Stimulated activated effector memory CD8-positive, alpha-beta T cell treated with anti-CD3 and anti-CD28 coated beads, Interleukin-12 subunit alpha, Interleukin-12 subunit beta, amount 100 ng/mL, for 72 hours (primary cell): Measurements from ENCODE around the gene HOXC10.
A peak's percentile ranks its signal among the peaks of the same experiment; 100 is the strongest.

ENCODE experiments used
- ATAC-seq: fragments of 150-1000 bp; cut with Tn5 transposase; 2 replicates; pipeline ENCODE4 v1.10.0; 2021
- DNase-seq, 2 donors: peaks; one replicate each; pipeline ENCODE4 v3.0.0; 2021 to 2022; ENCODE audit warnings: low spot score in 2 of 2
- H3K27ac Mint-ChIP-seq: one replicate; pipeline ENCODE4 v1.8.0; 2022; ENCODE audit warnings: mild to moderate bottlenecking, mixed read lengths
- H3K36me3 Mint-ChIP-seq: one replicate; pipeline ENCODE4 v1.8.0; 2022; ENCODE audit warnings: mild to moderate bottlenecking, mixed read lengths
- H3K4me1 Mint-ChIP-seq: one replicate; pipeline ENCODE4 v1.8.0; 2022; ENCODE audit warnings: mixed read lengths
- H3K4me3 Mint-ChIP-seq: one replicate; pipeline ENCODE4 v1.8.0; 2022; ENCODE audit warnings: mild to moderate bottlenecking, mixed read lengths
- H3K9me3 Mint-ChIP-seq: one replicate; pipeline ENCODE4 v1.8.0; 2022; ENCODE audit warnings: mixed read lengths

The HOXC10 gene

GRCh38 chr12:53956251-53956887 is 28.6 kb upstream of the HOXC10 start:
- Mint-ChIP-seq H3K27ac (no peak overlapping the region), H3K4me3 (no peak overlapping the region), H3K9me3 (no peaks in the 10 kb centered on the region), H3K4me1 (peaks cover 50% of the 10 kb centered on the region), H3K36me3 (peaks cover 32% of the 10 kb centered on the region)
- DNase-seq (no peak), ATAC-seq (peak; percentile 52)

- Mint-ChIP-seq H3K4me3 (no peak overlapping the region), H3K4me1 (peaks cover 44% of the 10 kb centered on the region), H3K36me3 (peaks cover 29% of the 10 kb centered on the region), H3K9me3 (no peaks in the 10 kb centered on the region), H3K27ac (no peak overlapping the region)
- DNase-seq (no peak), ATAC-seq (no peak)
Measured at GRCh38 chr12:53956914-53957536, 27.9 kb upstream of the HOXC10 start.

- Mint-ChIP-seq H3K4me1 (peaks cover 40% of the 10 kb centered on the region), H3K36me3 (peaks cover 21% of the 10 kb centered on the region), H3K9me3 (no peaks in the 10 kb centered on the region), H3K4me3 (no peak overlapping the region), H3K27ac (no peak overlapping the region)
- no peak for ATAC-seq
- no peak for DNase-seq
Measured at GRCh38 chr12:53958128-53958527, 26.8 kb upstream of the HOXC10 start.

GRCh38 chr12:53959314-53959713 is 25.6 kb upstream of the HOXC10 start:
- no peak for DNase-seq
- Mint-ChIP-seq H3K36me3 (peaks cover 9% of the 10 kb centered on the region), H3K4me1 (peaks cover 42% of the 10 kb centered on the region)

GRCh38 chr12:53960187-53961024 is 24.5 kb upstream of the HOXC10 start:
- H3K36me3 Mint-ChIP-seq: peaks cover 7% of the 10 kb centered on the region
- H3K4me1 Mint-ChIP-seq: peaks cover 51% of the 10 kb centered on the region
- no peak overlapping the region for H3K4me3 Mint-ChIP-seq
- ATAC-seq (no peak), DNase-seq (no peak)
- H3K9me3 Mint-ChIP-seq: no peaks in the 10 kb centered on the region
- no peak overlapping the region for H3K27ac Mint-ChIP-seq

More at GRCh38 chr12:53959314-53959713, 25.6 kb upstream of the HOXC10 start:
- Mint-ChIP-seq H3K9me3 (no peaks in the 10 kb centered on the region), H3K27ac (no peak overlapping the region), H3K4me3 (no peak overlapping the region)
- ATAC-seq: no peak

GRCh38 chr12:53961025-53961761 is 23.8 kb upstream of the HOXC10 start:
- Mint-ChIP-seq H3K27ac (no peak overlapping the region), H3K9me3 (no peaks in the 10 kb centered on the region), H3K4me3 (no peak overlapping the region), H3K36me3 (peaks cover 11% of the 10 kb centered on the region), H3K4me1 (peaks cover 52% of the 10 kb centered on the region)
- DNase-seq: no peak
- ATAC-seq: no peak

- H3K4me1 Mint-ChIP-seq: peaks cover 45% of the 10 kb centered on the region
- H3K36me3 Mint-ChIP-seq: peaks cover 11% of the 10 kb centered on the region
- ATAC-seq (no peak), DNase-seq (no peak)
- no peak overlapping the region for H3K4me3 Mint-ChIP-seq
- no peak overlapping the region for H3K27ac Mint-ChIP-seq
- no peaks in the 10 kb centered on the region for H3K9me3 Mint-ChIP-seq
Measured at GRCh38 chr12:53963005-53963404, 21.9 kb upstream of the HOXC10 start.

- Mint-ChIP-seq H3K36me3 (peaks cover 11% of the 10 kb centered on the region), H3K4me3 (no peak overlapping the region), H3K27ac (no peak overlapping the region), H3K9me3 (no peaks in the 10 kb centered on the region), H3K4me1 (peaks cover 45% of the 10 kb centered on the region)
- no peak for DNase-seq
- ATAC-seq: no peak
Measured at GRCh38 chr12:53963434-53964314, 21.3 kb upstream of the HOXC10 start.

GRCh38 chr12:53964315-53964713 is 20.6 kb upstream of the HOXC10 start:
- H3K4me1 Mint-ChIP-seq: peaks cover 45% of the 10 kb centered on the region
- no peak overlapping the region for H3K4me3 Mint-ChIP-seq
- ATAC-seq (no peak), DNase-seq (no peak)
- peaks cover 11% of the 10 kb centered on the region for H3K36me3 Mint-ChIP-seq
- no peak overlapping the region for H3K27ac Mint-ChIP-seq
- no peaks in the 10 kb centered on the region for H3K9me3 Mint-ChIP-seq

- H3K27ac Mint-ChIP-seq: no peak overlapping the region
- DNase-seq (no peak), ATAC-seq (no peak)
- peaks cover 36% of the 10 kb centered on the region for H3K4me1 Mint-ChIP-seq
- H3K9me3 Mint-ChIP-seq: no peaks in the 10 kb centered on the region
- H3K4me3 Mint-ChIP-seq: peak overlapping the region; percentile 27
- H3K36me3 Mint-ChIP-seq: peaks cover 7% of the 10 kb centered on the region
Measured at GRCh38 chr12:53965281-53966084, 19.5 kb upstream of the HOXC10 start.

GRCh38 chr12:53966085-53966384 is 18.9 kb upstream of the HOXC10 start:
- no peaks in the 10 kb centered on the region for H3K9me3 Mint-ChIP-seq
- no peak overlapping the region for H3K27ac Mint-ChIP-seq
- ATAC-seq: no peak
- no peak for DNase-seq
- H3K4me3 Mint-ChIP-seq: peak overlapping the region; percentile 27
- H3K36me3 Mint-ChIP-seq: peaks cover 6% of the 10 kb centered on the region
- peaks cover 35% of the 10 kb centered on the region for H3K4me1 Mint-ChIP-seq

GRCh38 chr12:53966385-53967133 is 18.4 kb upstream of the HOXC10 start:
- Mint-ChIP-seq H3K4me3 (peak overlapping the region; percentile 27), H3K4me1 (peaks cover 35% of the 10 kb centered on the region), H3K36me3 (peaks cover 6% of the 10 kb centered on the region), H3K9me3 (no peaks in the 10 kb centered on the region), H3K27ac (no peak overlapping the region)
- no peak for DNase-seq
- no peak for ATAC-seq

GRCh38 chr12:53967421-53967925 is 17.5 kb upstream of the HOXC10 start:
- no peak overlapping the region for H3K4me3 Mint-ChIP-seq

More at GRCh38 chr12:53967421-53967925, 17.5 kb upstream of the HOXC10 start:
- ATAC-seq (no peak), DNase-seq (no peak)
- Mint-ChIP-seq H3K9me3 (no peaks in the 10 kb centered on the region), H3K4me1 (peaks cover 35% of the 10 kb centered on the region), H3K27ac (no peak overlapping the region), H3K36me3 (peaks cover 6% of the 10 kb centered on the region)
